HEK293 (cell line): ENCODE measurements around the gene SDC3.

Source experiments
- CTCF ChIA-PET: fragments of 350-600 bp; formaldehyde crosslinking; extraction: SDS; loops from one replicate; lab custom pipeline; 2021; ENCODE audit warnings: antibody characterized with exemption; lab: Yijun Ruan, JAX
- POLR2A ChIA-PET: fragments of 300-600 bp; formaldehyde crosslinking; extraction: SDS; loops from one replicate; lab custom pipeline; 2020; ENCODE audit warnings: antibody characterized with exemption, inconsistent platforms; lab: Yijun Ruan, JAX
- H3K27ac ChIP-seq: fragments of 200-500 bp; sonication (Bioruptor generic); 2 replicates; pipeline ENCODE4 v1.5.1; 2014; ENCODE audit warnings: low read depth, low read length, control low read depth, inconsistent platforms; ENCODE audit errors: extremely low read depth
- H3K36me3 ChIP-seq, 2 experiments: fragments of 200-500 bp in 1 of 2; sonication (Bioruptor generic) in 1 of 2; 1 replicate in 1 of 2; 2 replicates in 1 of 2; pipeline ENCODE4 v1.5.1; 2014 to 2017; ENCODE audit warnings: inconsistent platforms in 2 of 2, low read length in 2 of 2; ENCODE audit not compliant: control insufficient read depth in 2 of 2, insufficient read depth in 1 of 2
- H3K4me1 ChIP-seq: fragments of 200-500 bp; sonication (Bioruptor generic); 2 replicates; pipeline ENCODE4 v1.5.1; 2014; ENCODE audit warnings: mild to moderate bottlenecking, low read length, inconsistent platforms; ENCODE audit not compliant: control insufficient read depth, insufficient read depth
- H3K4me3 ChIP-seq: 2 replicates; pipeline ENCODE4 v1.5.1; 2011; ENCODE audit warnings: low read depth, mild to moderate bottlenecking, control low read depth, low read length, moderate library complexity
- H3K9me3 ChIP-seq: fragments of 200-500 bp; sonication (Bioruptor generic); 2 replicates; pipeline ENCODE4 v1.5.1; 2014; ENCODE audit warnings: low read depth, low read length, inconsistent platforms; ENCODE audit not compliant: control insufficient read depth, insufficient read depth
- OVOL3 ChIP-seq: fragments of 450-650 bp; formaldehyde crosslinking; IDR thresholded peaks from 2 replicates; pipeline ENCODE4 v1.5.1; 2016; ENCODE audit warnings: missing biosample characterization, missing genetic modification characterization
- ZBTB48 ChIP-seq: fragments of 450-650 bp; formaldehyde crosslinking; IDR thresholded peaks from 2 replicates; pipeline ENCODE4 v1.5.1; 2016; ENCODE audit warnings: missing biosample characterization, missing genetic modification characterization
- ZIC2 ChIP-seq: fragments of 450-650 bp; formaldehyde crosslinking; IDR thresholded peaks from 2 replicates; pipeline ENCODE4 v1.5.1; 2016; ENCODE audit warnings: missing biosample characterization, missing genetic modification characterization
- ZNF114 ChIP-seq: fragments of 450-650 bp; formaldehyde crosslinking; IDR thresholded peaks from 2 replicates; pipeline ENCODE4 v1.5.0; 2017; ENCODE audit warnings: missing biosample characterization, missing genetic modification characterization
- ZNF146 ChIP-seq: fragments of 450-650 bp; formaldehyde crosslinking; IDR thresholded peaks from 2 replicates; pipeline ENCODE4 v1.5.1; 2016; ENCODE audit warnings: missing biosample characterization, missing genetic modification characterization
- ZNF155 ChIP-seq: fragments of 450-650 bp; formaldehyde crosslinking; IDR thresholded peaks from 2 replicates; pipeline ENCODE4 v1.5.1; 2016; ENCODE audit warnings: missing biosample characterization, missing genetic modification characterization
- ZNF184 ChIP-seq: fragments of 450-650 bp; IDR thresholded peaks from 2 replicates; pipeline ENCODE4 v1.5.1; 2018; ENCODE audit warnings: missing biosample characterization, mild to moderate bottlenecking, missing genetic modification characterization
- ZNF302 ChIP-seq: fragments of 450-650 bp; formaldehyde crosslinking; IDR thresholded peaks from 2 replicates; pipeline ENCODE4 v1.5.1; 2016; ENCODE audit warnings: missing biosample characterization, missing genetic modification characterization, low read depth
- ZNF341 ChIP-seq: fragments of 450-650 bp; formaldehyde crosslinking; IDR thresholded peaks from 2 replicates; pipeline ENCODE4; 2016; ENCODE audit warnings: low read depth, missing biosample characterization, missing genetic modification characterization
- ZNF585B ChIP-seq: fragments of 450-650 bp; formaldehyde crosslinking; IDR thresholded peaks from 2 replicates; pipeline ENCODE4 v1.5.1; 2016; ENCODE audit warnings: missing biosample characterization, missing genetic modification characterization
- ZNF610 ChIP-seq: fragments of 450-650 bp; formaldehyde crosslinking; IDR thresholded peaks from 2 replicates; pipeline ENCODE4 v1.5.1; 2016; ENCODE audit warnings: missing biosample characterization, missing genetic modification characterization, borderline replicate concordance
- ZNF621 ChIP-seq: fragments of 450-650 bp; formaldehyde crosslinking; IDR thresholded peaks from 2 replicates; pipeline ENCODE4 v1.5.1; 2017; ENCODE audit warnings: missing biosample characterization, missing genetic modification characterization
- ZNF701 ChIP-seq: fragments of 450-650 bp; formaldehyde crosslinking; IDR thresholded peaks from 2 replicates; pipeline ENCODE4 v1.5.1; 2016; ENCODE audit warnings: missing biosample characterization, missing genetic modification characterization
- TF ChIP-seq, protein P1 (sequence below): fragments of 450-650 bp; formaldehyde crosslinking; IDR thresholded peaks from 2 replicates; pipeline ENCODE4 v1.5.1; 2017; ENCODE audit warnings: missing biosample characterization, missing genetic modification characterization
- TF ChIP-seq, protein P2 (sequence below): fragments of 450-650 bp; formaldehyde crosslinking; IDR thresholded peaks from 2 replicates; pipeline ENCODE4 v1.5.1; 2017; ENCODE audit warnings: missing biosample characterization, missing genetic modification characterization
- TF ChIP-seq, protein P3 (sequence below): fragments of 450-650 bp; formaldehyde crosslinking; IDR thresholded peaks from 2 replicates; pipeline ENCODE4 v1.5.1; 2016; ENCODE audit warnings: missing biosample characterization, missing genetic modification characterization
- TF ChIP-seq, protein P4 (sequence below): fragments of 450-650 bp; formaldehyde crosslinking; IDR thresholded peaks from 2 replicates; pipeline ENCODE4 v1.5.1; 2017; ENCODE audit warnings: missing biosample characterization, mild to moderate bottlenecking, missing genetic modification characterization, moderate library complexity

The SDC3 gene

GRCh38 chr1:30893776-30894507 is 14.6 kb downstream of the SDC3 start (continued):
- TF ChIP-seq, protein P1, sequence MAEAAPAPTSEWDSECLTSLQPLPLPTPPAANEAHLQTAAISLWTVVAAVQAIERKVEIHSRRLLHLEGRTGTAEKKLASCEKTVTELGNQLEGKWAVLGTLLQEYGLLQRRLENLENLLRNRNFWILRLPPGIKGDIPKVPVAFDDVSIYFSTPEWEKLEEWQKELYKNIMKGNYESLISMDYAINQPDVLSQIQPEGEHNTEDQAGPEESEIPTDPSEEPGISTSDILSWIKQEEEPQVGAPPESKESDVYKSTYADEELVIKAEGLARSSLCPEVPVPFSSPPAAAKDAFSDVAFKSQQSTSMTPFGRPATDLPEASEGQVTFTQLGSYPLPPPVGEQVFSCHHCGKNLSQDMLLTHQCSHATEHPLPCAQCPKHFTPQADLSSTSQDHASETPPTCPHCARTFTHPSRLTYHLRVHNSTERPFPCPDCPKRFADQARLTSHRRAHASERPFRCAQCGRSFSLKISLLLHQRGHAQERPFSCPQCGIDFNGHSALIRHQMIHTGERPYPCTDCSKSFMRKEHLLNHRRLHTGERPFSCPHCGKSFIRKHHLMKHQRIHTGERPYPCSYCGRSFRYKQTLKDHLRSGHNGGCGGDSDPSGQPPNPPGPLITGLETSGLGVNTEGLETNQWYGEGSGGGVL (tag by site-specific recombination), result peak; percentile 70

- CTCF ChIA-PET, result interaction anchor here (1.4 kb wide), 1 partner anchor 92 kb away, joined by 4 read pairs; no protein-coding TSS in a partner anchor
- POLR2A ChIA-PET, result no interaction called here
- Histone ChIP-seq H3K4me1 (peaks cover 2% of the 10 kb centered on the region; the same call in 1 of the 2 replicates), H3K36me3 (no peaks in the 10 kb centered on the region; a peak in 1 of 3 replicates), H3K4me3 (no peak overlapping the region), H3K27ac (no peak overlapping the region)
- TF ChIP-seq ZNF701 (no peak), ZNF341 (tag by site-specific recombination) (no peak), ZIC2 (tag by site-specific recombination) (no peak), ZNF155 (tag by site-specific recombination) (no peak), ZNF302 (tag by site-specific recombination) (no peak), ZNF585B (tag by site-specific recombination) (no peak), OVOL3 (tag by site-specific recombination) (no peak), ZNF114 (tag by site-specific recombination) (no peak), ZNF610 (tag by site-specific recombination) (no peak), ZNF146 (tag by site-specific recombination) (no peak), ZBTB48 (tag by site-specific recombination) (0 out of 2 replicates have a peak, but pooled peaks have one; percentile 14), ZNF184 (no peak), ZNF621 (no peak)
- TF ChIP-seq, protein P2, sequence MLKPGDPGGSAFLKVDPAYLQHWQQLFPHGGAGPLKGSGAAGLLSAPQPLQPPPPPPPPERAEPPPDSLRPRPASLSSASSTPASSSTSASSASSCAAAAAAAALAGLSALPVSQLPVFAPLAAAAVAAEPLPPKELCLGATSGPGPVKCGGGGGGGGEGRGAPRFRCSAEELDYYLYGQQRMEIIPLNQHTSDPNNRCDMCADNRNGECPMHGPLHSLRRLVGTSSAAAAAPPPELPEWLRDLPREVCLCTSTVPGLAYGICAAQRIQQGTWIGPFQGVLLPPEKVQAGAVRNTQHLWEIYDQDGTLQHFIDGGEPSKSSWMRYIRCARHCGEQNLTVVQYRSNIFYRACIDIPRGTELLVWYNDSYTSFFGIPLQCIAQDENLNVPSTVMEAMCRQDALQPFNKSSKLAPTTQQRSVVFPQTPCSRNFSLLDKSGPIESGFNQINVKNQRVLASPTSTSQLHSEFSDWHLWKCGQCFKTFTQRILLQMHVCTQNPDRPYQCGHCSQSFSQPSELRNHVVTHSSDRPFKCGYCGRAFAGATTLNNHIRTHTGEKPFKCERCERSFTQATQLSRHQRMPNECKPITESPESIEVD (tag by site-specific recombination), result no peak
- TF ChIP-seq, protein P3, sequence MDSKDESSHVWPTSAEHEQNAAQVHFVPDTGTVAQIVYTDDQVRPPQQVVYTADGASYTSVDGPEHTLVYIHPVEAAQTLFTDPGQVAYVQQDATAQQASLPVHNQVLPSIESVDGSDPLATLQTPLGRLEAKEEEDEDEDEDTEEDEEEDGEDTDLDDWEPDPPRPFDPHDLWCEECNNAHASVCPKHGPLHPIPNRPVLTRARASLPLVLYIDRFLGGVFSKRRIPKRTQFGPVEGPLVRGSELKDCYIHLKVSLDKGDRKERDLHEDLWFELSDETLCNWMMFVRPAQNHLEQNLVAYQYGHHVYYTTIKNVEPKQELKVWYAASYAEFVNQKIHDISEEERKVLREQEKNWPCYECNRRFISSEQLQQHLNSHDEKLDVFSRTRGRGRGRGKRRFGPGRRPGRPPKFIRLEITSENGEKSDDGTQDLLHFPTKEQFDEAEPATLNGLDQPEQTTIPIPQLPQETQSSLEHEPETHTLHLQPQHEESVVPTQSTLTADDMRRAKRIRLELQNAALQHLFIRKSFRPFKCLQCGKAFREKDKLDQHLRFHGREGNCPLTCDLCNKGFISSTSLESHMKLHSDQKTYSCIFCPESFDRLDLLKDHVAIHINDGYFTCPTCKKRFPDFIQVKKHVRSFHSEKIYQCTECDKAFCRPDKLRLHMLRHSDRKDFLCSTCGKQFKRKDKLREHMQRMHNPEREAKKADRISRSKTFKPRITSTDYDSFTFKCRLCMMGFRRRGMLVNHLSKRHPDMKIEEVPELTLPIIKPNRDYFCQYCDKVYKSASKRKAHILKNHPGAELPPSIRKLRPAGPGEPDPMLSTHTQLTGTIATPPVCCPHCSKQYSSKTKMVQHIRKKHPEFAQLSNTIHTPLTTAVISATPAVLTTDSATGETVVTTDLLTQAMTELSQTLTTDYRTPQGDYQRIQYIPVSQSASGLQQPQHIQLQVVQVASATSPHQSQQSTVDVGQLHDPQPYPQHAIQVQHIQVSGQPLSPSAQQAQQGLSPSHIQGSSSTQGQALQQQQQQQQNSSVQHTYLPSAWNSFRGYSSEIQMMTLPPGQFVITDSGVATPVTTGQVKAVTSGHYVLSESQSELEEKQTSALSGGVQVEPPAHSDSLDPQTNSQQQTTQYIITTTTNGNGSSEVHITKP (tag by site-specific recombination), result no peak
- TF ChIP-seq, protein P4, sequence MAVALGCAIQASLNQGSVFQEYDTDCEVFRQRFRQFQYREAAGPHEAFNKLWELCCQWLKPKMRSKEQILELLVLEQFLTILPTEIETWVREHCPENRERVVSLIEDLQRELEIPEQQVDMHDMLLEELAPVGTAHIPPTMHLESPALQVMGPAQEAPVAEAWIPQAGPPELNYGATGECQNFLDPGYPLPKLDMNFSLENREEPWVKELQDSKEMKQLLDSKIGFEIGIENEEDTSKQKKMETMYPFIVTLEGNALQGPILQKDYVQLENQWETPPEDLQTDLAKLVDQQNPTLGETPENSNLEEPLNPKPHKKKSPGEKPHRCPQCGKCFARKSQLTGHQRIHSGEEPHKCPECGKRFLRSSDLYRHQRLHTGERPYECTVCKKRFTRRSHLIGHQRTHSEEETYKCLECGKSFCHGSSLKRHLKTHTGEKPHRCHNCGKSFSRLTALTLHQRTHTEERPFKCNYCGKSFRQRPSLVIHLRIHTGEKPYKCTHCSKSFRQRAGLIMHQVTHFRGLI (tag by site-specific recombination), result peak; percentile 89
- TF ChIP-seq, all 188 proteins: peak for 2
- H3K9me3 ChIP-seq, result no peaks in the 10 kb centered on the region
These were observed 15.9 kb downstream of the SDC3 start for GRCh38 chr1:30892671-30893073.
